Endodermal cell (in vitro differentiated cells): ENCODE results near the gene C12orf56. TPM values are rescaled to one million over a fixed set of nuclear protein-coding genes. Genes with fewer than 3 reads are reported as not detected.
"Not testable (repeated sequence)": the region's sequence is repeated elsewhere in the genome, so short reads cannot be mapped to it uniquely, and the experiment has no call there.

ENCODE experiments used
- DNase-seq: peaks from one replicate; pipeline ENCODE4 v3.0.0-alpha.2; 2017
- H3K27ac ChIP-seq: 2 replicates; pipeline ENCODE4 v1.5.1; 2013; ENCODE audit warnings: mild to moderate bottlenecking, low read depth, low read length, moderate library complexity
- H3K27me3 ChIP-seq: 2 replicates; pipeline ENCODE4 v1.6.1; 2013; ENCODE audit warnings: mild to moderate bottlenecking, low read length, moderate library complexity; ENCODE audit not compliant: insufficient read depth, control insufficient read depth, poor library complexity, severe bottlenecking
- H3K36me3 ChIP-seq: 2 replicates; pipeline ENCODE4 v1.7.0; 2013; ENCODE audit warnings: mild to moderate bottlenecking, low read length, moderate library complexity; ENCODE audit not compliant: control insufficient read depth, insufficient read depth
- H3K4me1 ChIP-seq: one replicate; pipeline ENCODE4 v1.7.0; 2013; ENCODE audit warnings: low read length; ENCODE audit not compliant: control insufficient read depth, insufficient read depth
- H3K4me3 ChIP-seq: 2 replicates; pipeline ENCODE4 v1.5.1; 2013; ENCODE audit warnings: mild to moderate bottlenecking, low read length, moderate library complexity
- H3K9ac ChIP-seq: 2 replicates; pipeline ENCODE4 v1.6.1; 2013; ENCODE audit warnings: mild to moderate bottlenecking, low read length, moderate library complexity; ENCODE audit not compliant: poor library complexity, severe bottlenecking; ENCODE audit errors: extremely low read depth
- H3K9me3 ChIP-seq: 2 replicates; pipeline ENCODE4 v1.6.1; 2013; ENCODE audit warnings: mild to moderate bottlenecking, low read length, moderate library complexity; ENCODE audit not compliant: control insufficient read depth
- H3K27ac Mint-ChIP-seq: 2 replicates; pipeline ENCODE4 v1.8.0; 2020; ENCODE audit warnings: mixed read lengths
- H3K27me3 Mint-ChIP-seq: 2 replicates; pipeline ENCODE4 v1.8.0; 2021; ENCODE audit warnings: mild to moderate bottlenecking, mixed read lengths; ENCODE audit not compliant: insufficient read depth
- H3K36me3 Mint-ChIP-seq: 2 replicates; pipeline ENCODE4 v1.8.0; 2020; ENCODE audit warnings: low read depth, mixed read lengths
- H3K4me1 Mint-ChIP-seq: 2 replicates; pipeline ENCODE4 v1.8.0; 2020; ENCODE audit warnings: mixed read lengths
- H3K4me3 Mint-ChIP-seq: 2 replicates; pipeline ENCODE4 v1.8.0; 2020; ENCODE audit warnings: mild to moderate bottlenecking, moderate library complexity, mixed read lengths
- H3K9me3 Mint-ChIP-seq: 2 replicates; pipeline ENCODE4 v1.8.0; 2020; ENCODE audit warnings: mild to moderate bottlenecking, mixed read lengths
- WGBS, 2 experiments: methylation state at CpG; one replicate each; pipeline versions ENCODE4 v1.1.5 to v1.1.7; 2013; ENCODE audit warnings: missing lambda C conversion rate in 2 of 2, mixed read lengths in 1 of 2; ENCODE audit not compliant: insufficient coverage in 1 of 2, insufficient read length in 1 of 2; 5-methylcytosine and 5-hydroxymethylcytosine counted together
- total RNA-seq, 2 donors: library from RNA; stranded (reverse); fragmentation: NEBNext Ultra II Directional in 1 of 2; extraction: Animal tissue kit (Norgen Biotek cat#: 25700) in 1 of 2; gene quantifications; 2 replicates in 1 of 2; 3 replicates in 1 of 2; pipeline ENCODE4 v1.2.1, GENCODE V29; 2021
- TF ChIP-seq, protein P1 (sequence below): fragments of 200-600 bp; sonication (generic); conservative IDR thresholded peaks from 2 replicates; pipeline ENCODE4 v1.5.0; 2021; ENCODE audit warnings: antibody characterized with exemption, mild to moderate bottlenecking

The C12orf56 gene
- total RNA-seq, 2 donors from 2014 or later, result 0.77 to 3.0 TPM

GRCh38 chr12:64219145-64219544 is 171.4 kb downstream of the C12orf56 start:
- no peaks in the 10 kb centered on the region for H3K27me3 ChIP-seq
- 43 to 71% methylated on average over 1 to 2 of the region's 2 CpGs for WGBS, 2 experiments
- H3K36me3 ChIP-seq, result no peaks in the 10 kb centered on the region
- H3K27ac ChIP-seq, result no peak overlapping the region
- peak overlapping the region; percentile 29 for H3K4me3 Mint-ChIP-seq
- H3K9ac ChIP-seq, result no peak overlapping the region
- peak overlapping the region; percentile 47 for H3K4me3 ChIP-seq
- DNase-seq, result no peak
- peak overlapping the region; percentile 89 for H3K27ac Mint-ChIP-seq
- H3K4me1 Mint-ChIP-seq, result peaks cover 30% of the 10 kb centered on the region
- no peaks in the 10 kb centered on the region for H3K9me3 Mint-ChIP-seq
- no peaks in the 10 kb centered on the region for H3K27me3 Mint-ChIP-seq
- peaks cover 2% of the 10 kb centered on the region for H3K4me1 ChIP-seq
- H3K9me3 ChIP-seq, result no peaks in the 10 kb centered on the region
- no peaks in the 10 kb centered on the region for H3K36me3 Mint-ChIP-seq
- TF ChIP-seq, protein P1, sequence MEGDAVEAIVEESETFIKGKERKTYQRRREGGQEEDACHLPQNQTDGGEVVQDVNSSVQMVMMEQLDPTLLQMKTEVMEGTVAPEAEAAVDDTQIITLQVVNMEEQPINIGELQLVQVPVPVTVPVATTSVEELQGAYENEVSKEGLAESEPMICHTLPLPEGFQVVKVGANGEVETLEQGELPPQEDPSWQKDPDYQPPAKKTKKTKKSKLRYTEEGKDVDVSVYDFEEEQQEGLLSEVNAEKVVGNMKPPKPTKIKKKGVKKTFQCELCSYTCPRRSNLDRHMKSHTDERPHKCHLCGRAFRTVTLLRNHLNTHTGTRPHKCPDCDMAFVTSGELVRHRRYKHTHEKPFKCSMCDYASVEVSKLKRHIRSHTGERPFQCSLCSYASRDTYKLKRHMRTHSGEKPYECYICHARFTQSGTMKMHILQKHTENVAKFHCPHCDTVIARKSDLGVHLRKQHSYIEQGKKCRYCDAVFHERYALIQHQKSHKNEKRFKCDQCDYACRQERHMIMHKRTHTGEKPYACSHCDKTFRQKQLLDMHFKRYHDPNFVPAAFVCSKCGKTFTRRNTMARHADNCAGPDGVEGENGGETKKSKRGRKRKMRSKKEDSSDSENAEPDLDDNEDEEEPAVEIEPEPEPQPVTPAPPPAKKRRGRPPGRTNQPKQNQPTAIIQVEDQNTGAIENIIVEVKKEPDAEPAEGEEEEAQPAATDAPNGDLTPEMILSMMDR, result no peak

GRCh38 chr12:64218597-64218996 is 172.0 kb downstream of the C12orf56 start:
- TF ChIP-seq, protein P1, result no peak
- peaks cover 30% of the 10 kb centered on the region for H3K4me1 Mint-ChIP-seq
- no peaks in the 10 kb centered on the region for H3K36me3 Mint-ChIP-seq
- Histone ChIP-seq H3K4me3 (no peak overlapping the region), H3K9ac (no peak overlapping the region), H3K27me3 (no peaks in the 10 kb centered on the region), H3K27ac (no peak overlapping the region), H3K4me1 (peaks cover 2% of the 10 kb centered on the region), H3K9me3 (no peaks in the 10 kb centered on the region), H3K36me3 (no peaks in the 10 kb centered on the region)
- H3K27ac Mint-ChIP-seq, result peak overlapping the region; percentile 81
- no peak overlapping the region for H3K4me3 Mint-ChIP-seq
- WGBS, 2 experiments, result 48 to 77% methylated on average over 3 to 4 of the region's 5 CpGs
- no peaks in the 10 kb centered on the region for H3K9me3 Mint-ChIP-seq
- no peak for DNase-seq
- H3K27me3 Mint-ChIP-seq, result no peaks in the 10 kb centered on the region

GRCh38 chr12:64217643-64218042 is 172.9 kb downstream of the C12orf56 start:
- WGBS, 2 experiments, result 90 to 100% methylated on average over 5 to 7 of the region's 7 CpGs
- not testable (repeated sequence) for H3K27ac ChIP-seq, H3K9me3 Mint-ChIP-seq, H3K27me3 Mint-ChIP-seq, H3K27ac Mint-ChIP-seq, H3K4me3 Mint-ChIP-seq, DNase-seq, H3K4me1 ChIP-seq, H3K27me3 ChIP-seq, H3K9ac ChIP-seq, H3K36me3 ChIP-seq, H3K36me3 Mint-ChIP-seq, H3K4me3 ChIP-seq, H3K9me3 ChIP-seq
- H3K4me1 Mint-ChIP-seq, result peaks cover 30% of the 10 kb centered on the region

DNA sequence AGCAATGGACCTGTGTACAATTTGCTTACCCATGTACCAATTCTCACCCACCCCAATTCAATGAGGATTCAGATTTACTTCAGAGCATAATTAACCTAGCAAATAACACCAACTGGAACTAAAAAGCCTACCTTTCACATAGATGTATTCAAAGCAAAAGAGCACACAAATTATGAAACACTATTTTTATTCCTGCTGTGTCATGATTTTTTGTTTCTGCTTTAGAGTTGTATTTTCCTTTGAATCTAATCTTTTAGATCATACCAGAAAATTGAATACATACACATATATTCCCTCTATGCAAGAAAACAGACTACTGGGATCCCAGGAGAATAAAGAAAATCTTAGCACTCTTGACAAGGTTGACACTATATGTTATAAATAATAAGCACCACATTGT is 174.3 kb downstream of the C12orf56 start:
- Histone ChIP-seq H3K4me3 (no peak overlapping the region), H3K36me3 (peaks cover 6% of the 10 kb centered on the region), H3K9ac (no peak overlapping the region), H3K27ac (no peak overlapping the region), H3K9me3 (no peaks in the 10 kb centered on the region), H3K4me1 (peaks cover 2% of the 10 kb centered on the region), H3K27me3 (no peaks in the 10 kb centered on the region)
- TF ChIP-seq, protein P1, result no peak
- DNase-seq, result no peak
- Mint-ChIP-seq H3K36me3 (peaks cover 9% of the 10 kb centered on the region), H3K4me3 (no peak overlapping the region), H3K9me3 (no peaks in the 10 kb centered on the region), H3K4me1 (peaks cover 28% of the 10 kb centered on the region), H3K27ac (no peak overlapping the region), H3K27me3 (no peaks in the 10 kb centered on the region)
